NCI-H524 treated with DMSO at 0.1 percent for 48 hours (cell line): ENCODE results near the gene TRAPPC6A.

ENCODE experiments used
- DNase-seq: peaks from one replicate; lab custom pipeline; 2025; lab: John Stamatoyannopoulos, UW

The TRAPPC6A gene

GRCh38 chr19:45177817-45178261, at the start of gene TRAPPC6A:
Gene TRAPPC6A (minus strand): TSS chr19:45178237. CDS start chr19:45178218, 19 bp downstream.
- DNase-seq: no peak

- no peak for DNase-seq
Observed at GRCh38 chr19:45224645-45225044, 46.6 kb upstream of the TRAPPC6A start.

- no peak for DNase-seq
Observed at GRCh38 chr19:45223879-45224278, 45.8 kb upstream of the TRAPPC6A start.

- DNase-seq: no peak
Observed at GRCh38 chr19:45222724-45223123, 44.7 kb upstream of the TRAPPC6A start.

- DNase-seq: no peak
Observed at GRCh38 chr19:45218911-45219743, 41.1 kb upstream of the TRAPPC6A start.

- no peak for DNase-seq
Observed at GRCh38 chr19:45218426-45218825, 40.4 kb upstream of the TRAPPC6A start.

GRCh38 chr19:45217957-45218334, 39.9 kb upstream of the TRAPPC6A start:
- no peak for DNase-seq

GRCh38 chr19:45217193-45217956, 39.3 kb upstream of the TRAPPC6A start:
- DNase-seq: no peak

GRCh38 chr19:45216667-45217066, 38.6 kb upstream of the TRAPPC6A start:
- DNase-seq: no peak

- DNase-seq: no peak
Observed at GRCh38 chr19:45215391-45216191, 37.6 kb upstream of the TRAPPC6A start.

- DNase-seq: no peak
Observed at GRCh38 chr19:45213031-45213430, 35.0 kb upstream of the TRAPPC6A start.

- no peak for DNase-seq
Observed at GRCh38 chr19:45211751-45212381, 33.8 kb upstream of the TRAPPC6A start.

GRCh38 chr19:45206328-45206727, 28.3 kb upstream of the TRAPPC6A start:
- DNase-seq: no peak

- DNase-seq: no peak
Observed at GRCh38 chr19:45205810-45206209, 27.8 kb upstream of the TRAPPC6A start.

- no peak for DNase-seq
Observed at GRCh38 chr19:45202637-45203036, 24.6 kb upstream of the TRAPPC6A start.

- DNase-seq: no peak
Observed at GRCh38 chr19:45200568-45200967, 22.5 kb upstream of the TRAPPC6A start.

GRCh38 chr19:45195764-45196163, 17.7 kb upstream of the TRAPPC6A start:
- no peak for DNase-seq

- no peak for DNase-seq
Observed at GRCh38 chr19:45191375-45191774, 13.3 kb upstream of the TRAPPC6A start.

GRCh38 chr19:45189971-45190370, 11.9 kb upstream of the TRAPPC6A start:
- DNase-seq: no peak

GRCh38 chr19:45187421-45188100, 9.5 kb upstream of the TRAPPC6A start:
- DNase-seq: no peak
